Gastroesophageal sphincter (tissue), 3 donors: ENCODE results near the gene JMJD8.

ENCODE experiments used
- CTCF ChIP-seq, 4 experiments: fragments of 200-600 bp in 2 of 4; fragments of 450-650 bp in 2 of 4; sonication (generic) in 1 of 4; IDR thresholded peaks; one replicate each; pipeline ENCODE4 v1.5.1; 2017 to 2019; ENCODE audit warnings: antibody characterized with exemption in 4 of 4, mild to moderate bottlenecking in 2 of 4, moderate library complexity in 2 of 4
- POLR2A ChIP-seq, 2 donors: fragments of 450-650 bp; IDR thresholded peaks; one replicate each; pipeline ENCODE4 v1.6.1; 2017; ENCODE audit warnings: antibody characterized with exemption in 2 of 2, mild to moderate bottlenecking in 2 of 2, moderate library complexity in 1 of 2

GRCh38 chr16:698911-699671, 15.0 kb upstream of the JMJD8 start:
- TF ChIP-seq POLR2A (IDR thresholded peaks at IDR 0.05) (no peak), CTCF (IDR thresholded peaks at IDR 0.05) (no peak)
